HG03521 (cell line): ENCODE measurements around the gene CHTF18.
"Not testable (repeated sequence)": the region's sequence is repeated elsewhere in the genome, so short reads cannot be mapped to it uniquely, and the experiment has no call there.

Source experiments
- ATAC-seq: cut with Tn5 transposase; IDR thresholded peaks from one replicate; pipeline ENCODE4 v1.9.1; 2021; ENCODE audit warnings: mild to moderate bottlenecking, moderate library complexity; ENCODE audit not compliant: unreplicated experiment

CHTF18 gene

DNA sequence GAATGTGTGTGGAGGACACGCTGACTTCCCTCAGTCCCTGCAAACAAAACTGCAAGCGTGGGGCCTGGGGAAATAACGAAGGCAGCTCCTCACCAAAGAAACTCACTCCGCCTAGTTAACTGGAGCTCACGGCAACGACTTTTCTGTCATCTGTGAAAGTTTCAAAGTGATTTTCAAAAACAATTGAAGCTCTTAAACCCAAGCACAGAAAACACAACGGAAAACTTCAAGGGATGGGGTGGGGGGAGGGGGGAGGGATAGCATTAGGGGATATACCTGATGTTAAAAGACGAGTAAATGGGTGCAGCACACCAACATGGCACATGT, 15.3 kb downstream of the CHTF18 start:
- ATAC-seq = no peak

DNA sequence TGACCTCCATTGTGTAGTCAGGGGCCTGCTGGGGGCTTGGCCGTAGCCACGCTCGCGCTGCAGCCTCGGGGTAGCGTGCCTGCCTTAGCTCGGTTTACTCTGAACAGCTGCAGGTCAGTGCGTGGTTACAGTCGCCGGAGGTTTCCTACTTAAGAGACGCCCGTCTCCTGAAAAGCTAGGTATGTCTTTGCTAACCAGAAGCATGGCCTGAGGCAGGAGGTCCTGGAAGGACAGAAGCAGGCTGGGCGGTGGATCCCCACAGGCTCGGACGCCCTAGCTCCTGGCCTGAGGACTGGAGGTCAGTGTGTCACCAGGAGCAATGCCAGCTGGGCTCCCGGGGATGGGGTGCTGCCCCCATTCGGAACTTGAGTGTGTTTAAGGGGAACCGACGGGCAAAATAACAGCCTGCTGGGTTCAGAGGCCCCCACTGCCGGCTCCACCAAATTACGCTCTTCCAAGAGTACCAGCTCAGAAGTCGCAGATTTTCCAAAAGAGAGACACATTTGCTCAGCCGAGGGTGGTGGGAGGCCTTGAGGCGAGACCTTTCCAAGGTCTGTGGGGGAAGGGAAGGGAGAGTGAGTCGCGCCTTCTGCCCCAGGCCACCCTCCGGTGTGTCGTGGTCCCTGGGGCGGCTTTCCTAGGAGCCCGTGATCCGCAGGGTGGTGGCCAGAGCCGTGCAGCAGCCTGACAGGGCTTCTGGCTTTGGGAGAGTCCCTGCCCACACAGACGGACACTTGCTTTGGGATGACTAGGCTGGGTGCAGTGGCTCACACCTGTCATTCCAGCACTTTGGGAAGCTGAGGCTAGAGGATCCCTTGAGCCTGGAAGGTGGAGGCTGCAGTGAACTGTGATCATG, 16.0 kb downstream of the CHTF18 start:
- no peak for ATAC-seq

DNA sequence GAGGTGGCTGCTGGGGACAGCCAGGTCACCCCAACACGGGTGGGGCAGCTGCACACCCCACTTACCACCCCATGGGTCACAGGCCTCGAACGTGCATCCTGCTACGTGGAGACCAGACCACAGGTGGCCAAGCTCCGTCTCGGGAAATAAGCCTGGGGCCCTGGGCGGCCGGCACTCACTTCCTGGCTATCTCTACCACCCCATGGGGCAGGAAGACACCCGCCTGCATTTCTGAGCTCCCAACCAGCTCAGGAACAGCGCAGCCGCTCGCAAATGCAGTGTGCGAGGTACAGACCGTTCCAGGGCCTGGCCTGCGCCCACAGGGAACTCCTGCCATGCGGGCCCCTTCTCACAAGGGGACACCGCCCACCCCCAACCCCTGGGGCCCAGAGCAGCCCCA, 17.1 kb downstream of the CHTF18 start:
- ATAC-seq = no peak

DNA sequence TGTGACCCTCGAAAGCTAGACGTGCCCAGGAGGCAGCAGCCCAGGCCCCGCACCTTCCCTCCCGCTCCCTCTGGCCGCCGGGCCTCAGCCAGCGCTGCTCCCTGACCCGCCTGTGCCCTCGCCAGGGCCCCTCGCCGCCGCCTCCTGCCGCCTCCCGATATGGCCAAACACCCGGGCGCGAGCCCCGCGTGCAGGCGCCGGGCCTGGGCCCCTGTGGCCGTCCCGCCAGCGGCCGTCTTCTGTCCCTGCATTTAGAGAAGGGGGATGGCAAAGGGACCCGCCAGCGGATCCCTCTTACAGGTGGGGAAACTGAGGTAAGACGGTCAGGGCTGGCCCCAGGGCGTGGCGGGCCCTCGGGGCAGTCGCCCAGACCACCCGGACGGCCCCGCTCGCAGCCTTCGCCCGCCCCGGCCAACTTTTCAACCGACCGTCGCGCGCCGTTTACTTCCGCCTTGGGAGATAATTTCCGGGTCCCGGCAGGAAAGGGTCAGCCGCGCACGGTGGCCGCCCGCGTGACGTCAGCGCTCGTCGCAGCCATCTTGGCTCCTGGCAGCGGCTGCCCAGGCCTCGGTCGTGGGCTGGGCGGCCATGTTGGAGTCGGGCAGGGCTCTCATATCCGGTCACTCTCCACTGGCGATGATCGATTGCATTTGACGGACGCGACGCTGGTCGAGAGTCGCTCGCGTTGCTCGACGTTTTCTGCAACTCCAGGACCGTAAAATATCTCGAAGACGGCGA, 19.1 kb downstream of the CHTF18 start:
- ATAC-seq = peak; percentile 90

DNA sequence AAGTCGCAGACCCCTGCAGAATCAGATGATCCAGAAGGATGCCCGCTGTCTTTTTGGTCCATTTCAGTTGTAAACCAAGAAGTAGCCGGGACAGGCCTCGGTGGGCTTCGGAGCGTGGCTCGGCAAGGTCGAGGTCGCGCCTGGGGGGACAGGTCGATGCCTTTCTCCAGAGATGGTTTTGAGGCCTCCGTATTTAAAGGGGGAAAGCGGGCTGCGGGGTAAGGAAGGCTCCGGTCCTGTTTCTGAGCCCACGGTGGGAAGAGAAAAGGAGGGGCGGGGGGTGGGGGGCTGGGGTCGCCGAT, 19.6 kb downstream of the CHTF18 start:
- no peak for ATAC-seq

DNA sequence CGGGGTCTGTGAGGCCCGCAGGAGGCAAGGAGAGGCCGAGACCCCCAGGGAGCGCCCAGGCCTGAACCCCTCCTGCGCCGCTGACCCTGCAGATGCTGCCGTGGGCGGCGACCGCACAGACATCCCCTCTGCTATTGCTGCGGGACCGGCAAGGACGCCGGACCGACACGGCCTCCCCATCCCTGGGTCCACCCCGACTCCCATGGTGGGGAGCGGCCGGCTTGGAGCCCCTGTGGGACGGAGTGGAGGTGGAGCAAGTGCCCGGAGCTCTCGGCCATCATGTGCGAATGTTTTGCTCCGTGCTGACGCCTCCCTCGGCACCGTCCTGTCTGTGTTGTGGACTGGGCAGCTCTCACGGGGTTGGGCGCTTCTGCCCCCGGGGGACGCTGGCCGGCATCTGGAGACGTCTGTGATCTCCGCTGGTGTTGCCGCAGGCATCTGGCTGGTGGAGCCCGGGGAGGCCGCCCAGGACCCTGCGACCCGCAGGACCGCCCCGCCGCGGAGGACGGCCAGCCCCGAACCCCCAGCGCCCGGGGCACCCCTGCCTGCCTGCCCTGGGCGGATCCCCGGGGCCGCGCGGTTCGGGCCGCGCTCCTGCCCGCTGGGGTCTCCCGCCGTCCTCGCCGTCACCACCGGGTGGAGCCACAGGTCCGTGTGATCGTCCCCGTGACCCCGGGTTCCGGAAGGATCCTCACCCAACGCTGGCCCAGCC, 24.9 kb downstream of the CHTF18 start:
- no peak for ATAC-seq

DNA sequence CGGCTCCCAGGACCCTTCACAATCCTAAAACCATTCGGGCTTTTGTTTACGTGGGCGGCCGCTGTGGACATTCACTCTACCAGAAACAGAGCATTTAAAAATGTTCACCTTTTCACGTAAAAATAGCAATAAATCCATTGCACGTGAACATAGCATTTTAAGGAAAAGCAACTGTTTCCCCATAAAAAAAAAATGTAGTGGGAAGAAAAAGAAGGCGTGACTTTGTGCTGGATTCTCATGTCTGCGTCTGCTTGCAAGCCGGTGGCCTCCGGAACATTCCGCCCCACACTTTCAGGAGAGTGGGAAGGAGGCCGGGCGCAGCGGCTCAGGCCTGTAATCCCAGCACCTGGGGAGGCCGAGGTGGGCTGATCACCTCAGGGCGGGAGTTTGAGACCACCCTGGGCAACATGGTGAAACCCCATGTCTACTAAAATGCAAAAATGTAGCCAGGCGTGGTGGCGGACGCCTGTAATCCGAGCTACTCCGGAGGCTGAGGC, 25.5 kb downstream of the CHTF18 start:
- no peak for ATAC-seq

DNA sequence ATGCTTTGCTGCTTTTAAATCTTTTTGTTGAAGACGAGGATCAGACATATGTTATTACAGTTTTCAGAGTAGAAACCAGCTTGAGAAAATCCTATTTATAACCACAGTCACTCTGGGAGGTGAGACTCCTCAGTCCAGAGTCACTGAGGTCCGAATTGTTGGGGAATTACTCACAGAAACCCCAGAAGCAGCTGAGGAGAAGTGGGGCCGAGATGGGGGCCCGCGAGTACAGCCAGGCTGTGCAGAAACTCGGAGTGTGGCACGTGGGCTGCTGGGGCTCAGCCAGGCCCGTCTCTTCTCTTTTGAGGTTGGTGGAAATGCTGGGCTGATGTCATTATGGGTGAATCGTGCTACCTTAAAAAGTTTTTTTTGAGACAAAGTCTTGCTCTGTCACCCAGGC, 26.6 kb downstream of the CHTF18 start:
- ATAC-seq = no peak

DNA sequence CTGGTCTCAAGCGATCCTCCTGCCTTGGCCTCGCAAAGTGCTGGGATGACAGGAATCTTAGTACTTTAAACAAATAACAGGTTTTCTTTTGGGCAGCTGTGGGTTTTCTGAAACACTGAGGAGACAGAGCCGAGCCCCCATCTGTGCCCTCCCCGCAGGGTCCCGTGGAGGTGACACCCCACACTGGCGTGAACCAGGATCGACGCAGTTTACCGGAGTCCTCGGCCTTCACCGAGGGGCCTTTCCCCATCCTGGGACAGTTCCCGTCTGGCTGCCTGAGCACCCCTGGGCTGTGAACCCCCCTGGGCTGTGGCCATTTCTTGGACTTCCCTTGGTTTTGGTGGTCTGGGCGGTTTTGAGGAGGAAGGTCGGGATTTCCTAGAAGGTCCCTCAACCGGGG, 27.4 kb downstream of the CHTF18 start:
- ATAC-seq = no peak

DNA sequence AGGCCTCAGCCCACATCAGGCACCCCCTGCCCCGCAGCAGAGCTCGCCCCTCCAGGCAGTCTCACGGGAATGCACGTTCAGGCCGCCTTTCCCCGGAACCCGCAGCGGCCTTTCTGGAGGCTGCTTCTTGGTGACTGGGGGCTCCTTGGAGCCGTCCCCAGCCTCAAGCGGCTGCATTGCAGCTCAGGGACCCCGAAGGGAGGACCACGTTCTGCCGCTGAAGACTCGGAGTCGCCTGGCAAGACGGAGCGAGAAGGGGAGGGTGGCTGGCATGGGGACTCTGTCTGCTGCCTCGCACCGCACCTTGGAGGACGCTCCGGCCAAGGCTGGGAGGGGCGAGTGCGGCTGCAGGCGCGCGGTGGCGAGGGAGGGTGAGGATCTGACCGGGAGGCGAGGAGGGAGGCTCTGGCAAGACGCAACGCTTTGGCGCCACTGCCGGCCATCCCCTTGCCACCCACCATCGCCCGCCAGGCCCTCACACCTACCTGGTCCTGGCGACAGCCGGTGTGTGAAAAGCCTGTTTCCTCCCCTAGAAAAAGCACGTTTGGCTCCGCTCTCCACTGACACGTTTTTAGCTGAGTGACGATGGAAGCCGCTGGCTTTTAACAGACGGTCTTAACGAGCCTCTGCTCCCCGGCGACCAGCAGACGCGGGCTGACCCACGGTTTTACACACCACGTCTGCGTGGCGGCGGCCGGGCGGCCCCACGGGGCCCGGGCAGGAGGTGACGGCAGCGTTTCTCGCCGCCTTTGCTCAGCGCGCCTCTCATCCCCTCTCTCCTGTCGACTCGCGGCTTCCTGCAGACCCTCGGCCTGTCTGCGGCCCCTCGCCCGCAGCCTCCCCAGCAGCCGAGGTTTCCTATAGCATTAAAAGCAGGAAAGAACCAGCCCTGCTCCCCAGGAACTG, 28.8 kb downstream of the CHTF18 start:
- no peak for ATAC-seq

DNA sequence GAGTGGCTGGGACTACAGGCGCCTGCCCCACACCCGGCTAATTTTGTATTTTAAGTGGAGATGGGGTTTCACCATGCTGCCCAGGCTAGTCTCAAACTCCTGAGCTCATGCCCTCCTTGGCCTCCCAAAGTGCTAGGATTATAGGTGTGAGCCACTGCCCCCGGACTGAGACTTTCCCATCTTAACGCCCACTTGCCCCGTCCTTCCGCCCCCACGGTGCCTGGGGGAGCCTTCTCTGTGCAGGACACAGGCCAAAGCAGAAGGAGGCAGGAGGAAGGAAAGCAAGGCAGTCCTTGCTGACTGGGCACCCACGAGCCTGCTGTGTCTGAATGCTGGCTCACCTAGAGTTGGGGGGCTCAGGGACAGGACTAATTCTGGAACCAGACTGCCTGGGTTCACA, 29.7 kb downstream of the CHTF18 start:
- no peak for ATAC-seq

DNA sequence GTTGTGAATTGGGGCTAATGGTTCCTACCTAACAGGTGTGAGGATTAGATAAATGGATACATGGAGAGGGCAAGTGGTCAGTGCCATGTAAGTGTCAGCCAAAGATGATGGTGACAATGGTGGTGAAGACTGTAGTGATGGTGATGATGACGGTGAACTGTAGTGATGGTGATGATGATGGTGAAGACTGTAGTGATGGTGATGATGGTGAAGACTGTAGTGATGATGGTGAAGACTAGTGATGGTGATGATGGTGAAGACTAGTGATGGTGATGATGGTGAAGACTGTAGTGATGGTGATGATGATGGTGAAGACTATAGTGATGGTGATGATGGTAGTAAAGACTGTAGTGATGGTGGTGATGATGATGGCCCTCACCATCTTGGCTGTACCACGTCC, 30.2 kb downstream of the CHTF18 start:
- ATAC-seq = no peak

DNA sequence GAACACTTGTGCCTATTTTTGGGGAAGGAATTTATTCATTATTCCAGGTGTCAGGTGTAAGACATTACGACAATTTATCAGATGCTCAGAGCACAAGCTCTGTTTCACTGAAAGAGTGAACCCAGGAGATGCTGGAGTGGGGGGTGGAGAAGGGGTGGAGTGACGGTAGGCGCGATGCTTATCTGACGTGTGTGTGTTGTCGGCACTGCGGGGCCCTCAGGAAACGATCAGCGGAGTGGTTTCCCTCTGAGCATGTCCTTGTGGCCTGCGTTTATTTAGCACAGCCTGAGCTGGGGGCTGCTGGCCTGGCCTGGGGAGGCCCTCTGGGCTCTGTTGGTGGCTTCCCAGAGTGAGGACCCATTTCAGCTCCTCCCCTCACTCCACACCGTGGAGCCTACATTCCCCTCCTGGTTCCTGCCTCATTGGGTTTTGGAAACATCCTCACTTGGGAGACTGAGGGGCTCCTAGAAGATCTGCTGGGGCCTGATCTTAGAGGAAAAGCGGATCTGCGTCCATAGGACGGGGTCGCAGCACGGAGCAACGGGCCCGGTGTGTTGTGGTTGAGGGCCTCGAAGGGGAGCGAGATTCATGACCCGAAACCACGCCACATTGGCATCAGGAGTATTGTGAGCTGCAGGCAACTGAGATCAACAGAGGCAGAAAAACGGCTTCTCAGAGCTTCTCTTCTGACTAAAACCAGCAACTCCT, 31.1 kb downstream of the CHTF18 start:
- ATAC-seq = no peak

DNA sequence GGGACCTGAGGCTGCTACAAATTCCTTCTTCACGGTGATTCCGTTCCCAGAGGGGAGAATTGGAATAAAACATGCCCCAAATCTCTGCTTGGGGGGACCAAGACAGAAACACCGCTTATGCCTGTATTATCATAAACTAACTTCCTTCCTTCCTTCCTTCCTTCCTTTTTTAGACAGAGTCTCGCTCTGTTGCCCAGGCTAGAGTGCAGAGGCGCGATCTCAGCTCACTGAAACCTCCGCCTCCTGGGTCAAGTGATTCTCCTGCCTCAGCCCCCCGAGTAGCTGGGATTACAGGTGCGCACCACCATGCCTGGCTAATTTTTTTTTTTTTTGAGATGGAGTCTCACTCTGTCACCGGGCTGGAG, 31.6 kb downstream of the CHTF18 start:
- ATAC-seq = not testable (repeated sequence)

DNA sequence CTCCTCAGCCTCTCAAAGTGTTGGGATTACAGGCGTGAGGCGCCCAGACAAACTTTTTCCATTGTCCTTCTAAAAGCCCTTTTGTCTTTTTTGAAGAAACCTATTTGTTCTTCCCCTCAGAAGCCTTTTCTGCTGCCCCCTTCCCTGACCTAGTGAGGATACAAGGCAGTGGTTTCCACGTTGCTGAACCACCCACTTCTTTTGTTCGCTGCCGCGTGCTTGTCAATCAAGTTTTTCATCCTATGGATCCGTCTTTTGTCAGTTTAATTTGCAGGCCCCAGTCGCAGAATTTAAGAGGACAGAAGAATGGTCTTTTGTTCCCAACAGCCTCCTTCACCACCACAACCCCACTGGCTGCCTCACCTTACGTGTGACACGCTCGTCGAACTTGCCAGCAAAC, 32.3 kb downstream of the CHTF18 start:
- no peak for ATAC-seq

DNA sequence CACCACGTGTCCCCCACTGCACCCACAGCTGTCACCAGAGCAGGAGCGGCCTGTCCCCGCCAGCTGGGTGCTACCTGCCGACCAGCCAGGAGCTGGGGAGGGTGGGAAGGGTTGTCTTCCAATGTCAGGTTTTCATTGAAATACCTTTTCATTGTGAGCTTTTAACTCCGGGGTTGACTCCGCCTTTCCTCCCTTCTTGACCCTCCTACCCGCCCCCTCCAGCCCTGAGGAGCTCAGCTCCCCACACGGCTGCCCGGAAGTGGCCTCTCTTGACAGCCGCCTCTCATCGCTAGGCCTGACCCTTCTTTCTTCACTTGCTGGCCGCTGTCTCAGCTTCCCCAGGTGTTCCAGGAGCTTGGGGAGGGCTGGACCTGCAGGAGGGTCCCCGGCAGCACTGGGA, 33.3 kb downstream of the CHTF18 start:
- ATAC-seq = no peak

DNA sequence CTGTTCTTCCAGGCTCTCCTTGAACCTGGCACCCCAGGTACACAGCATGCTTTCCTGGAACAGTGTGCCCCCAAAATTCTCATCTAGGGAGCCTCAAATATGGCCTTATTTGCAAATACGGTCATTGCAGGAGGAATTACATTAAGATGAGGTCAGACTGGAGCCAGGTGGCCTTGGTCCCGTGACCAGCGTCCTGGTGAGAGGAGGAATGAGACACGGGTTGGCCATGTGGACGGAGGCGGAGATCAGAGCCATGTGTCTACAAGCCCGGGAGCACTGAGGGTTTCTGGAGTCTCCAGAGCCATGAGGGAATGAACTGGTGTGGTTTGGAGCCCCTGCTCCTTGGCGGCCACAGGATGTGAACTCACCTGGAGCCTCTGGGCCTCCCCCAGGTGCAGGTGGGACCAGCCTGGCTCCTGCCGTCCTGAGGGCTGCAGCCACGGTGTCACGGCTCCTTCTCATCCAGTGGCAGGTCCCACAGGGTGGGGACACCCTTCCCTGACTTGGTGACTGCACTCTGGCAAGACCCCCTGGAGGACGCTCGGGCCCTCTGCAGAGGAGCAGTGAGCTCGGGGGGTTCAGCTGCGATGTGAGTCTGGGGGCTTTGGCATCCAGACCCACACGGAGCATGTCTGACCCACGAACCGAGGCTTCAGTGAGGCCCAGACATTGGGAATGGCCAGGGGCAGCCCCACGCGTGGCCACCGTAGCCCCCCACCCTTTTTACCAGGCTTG, 33.9 kb downstream of the CHTF18 start:
- no peak for ATAC-seq

DNA sequence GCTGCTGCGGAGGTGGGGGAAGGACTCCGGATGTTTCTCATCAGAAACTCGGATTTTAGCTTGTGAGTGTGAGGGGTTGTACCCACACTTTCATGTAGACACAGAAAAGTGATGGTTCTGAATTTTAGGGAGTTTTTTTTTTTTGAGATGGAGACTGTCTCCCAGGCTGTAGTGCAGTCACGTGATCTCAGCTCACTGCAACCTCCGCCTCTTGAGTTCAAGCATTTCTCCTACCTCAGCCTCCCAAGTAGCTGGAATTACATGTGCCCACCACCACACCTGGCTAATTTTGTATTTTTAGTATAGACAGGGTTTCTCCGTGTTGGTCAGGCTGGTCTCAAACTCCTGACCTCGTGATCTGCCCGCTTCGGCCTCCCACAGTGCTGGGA, 34.5 kb downstream of the CHTF18 start:
- ATAC-seq = no peak

DNA sequence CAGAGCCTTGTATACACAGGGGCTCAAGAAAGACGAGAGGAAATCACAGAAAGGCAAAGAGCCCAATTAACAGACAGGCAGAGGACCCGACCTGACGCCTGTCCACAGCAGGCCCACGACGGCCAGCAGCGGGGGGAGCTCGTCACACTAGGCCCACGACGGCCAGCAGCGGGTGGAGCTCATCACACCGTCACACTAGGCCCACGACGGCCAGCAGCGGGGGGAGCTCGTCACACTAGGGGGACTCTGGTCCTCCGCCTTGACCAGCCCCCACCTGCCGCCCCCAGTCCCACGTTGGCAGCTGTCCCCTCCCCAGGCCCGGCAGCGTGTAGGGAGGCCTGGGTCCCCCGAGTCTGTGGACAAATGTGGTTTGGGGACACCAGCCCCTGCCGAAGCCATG, 35.8 kb downstream of the CHTF18 start:
- ATAC-seq = no peak

DNA sequence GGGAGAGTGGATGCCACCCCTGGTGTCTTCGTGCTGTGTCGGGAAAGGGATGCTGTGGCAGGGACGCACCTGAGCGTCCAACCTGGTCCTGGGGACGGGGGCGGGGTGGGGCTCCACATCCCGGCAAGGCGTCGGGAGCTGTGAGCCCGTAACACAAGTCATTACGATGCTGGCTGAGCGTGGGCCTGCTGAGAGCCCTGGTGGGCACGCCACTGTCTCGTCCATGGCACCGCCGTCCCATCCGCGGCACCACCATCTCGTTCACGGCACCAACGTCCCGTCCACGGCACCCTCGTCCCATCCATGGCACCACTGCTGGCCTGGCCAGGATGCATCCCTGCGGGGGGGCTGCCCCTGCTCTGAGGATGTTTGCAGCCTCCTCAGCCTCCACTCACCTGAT, 36.2 kb downstream of the CHTF18 start:
- ATAC-seq = no peak
